Breast epithelium (tissue), 3 donors: ENCODE results near the gene MOB3A.

Experiments used
- CTCF ChIP-seq, 3 donors: fragments of 450-650 bp; IDR thresholded peaks; one replicate each; pipeline ENCODE4 v1.5.1; 2016 to 2017; ENCODE audit warnings: antibody characterized with exemption in 3 of 3, mild to moderate bottlenecking in 3 of 3, moderate library complexity in 3 of 3
- POLR2A ChIP-seq: fragments of 450-650 bp; IDR thresholded peaks from one replicate; pipeline ENCODE4 v1.6.1; 2016; ENCODE audit warnings: antibody characterized with exemption, mild to moderate bottlenecking, moderate library complexity

- TF ChIP-seq CTCF (IDR thresholded peaks at IDR 0.05) = no peak
- no peak for TF ChIP-seq POLR2A
Measured at GRCh38 chr19:2041683-2042484, 54.2 kb downstream of the MOB3A start.
